IPS-15b (cell line): ENCODE data around the gene SIK2.

Experiments
- H3K27me3 ChIP-seq: one replicate; pipeline ENCODE4 v1.6.1; 2013; ENCODE audit warnings: low read length; ENCODE audit not compliant: control insufficient read depth, insufficient read depth
- H3K36me3 ChIP-seq: one replicate; pipeline ENCODE4 v1.6.1; 2013; ENCODE audit warnings: low read length; ENCODE audit not compliant: control insufficient read depth, insufficient read depth
- H3K4me1 ChIP-seq: one replicate; pipeline ENCODE4 v1.6.1; 2013; ENCODE audit warnings: mild to moderate bottlenecking, low read length; ENCODE audit not compliant: control insufficient read depth, insufficient read depth
- H3K4me3 ChIP-seq: one replicate; pipeline ENCODE4 v1.5.1; 2013; ENCODE audit warnings: low read depth, low read length
- H3K9ac ChIP-seq: one replicate; pipeline ENCODE4 v1.6.1; 2013; ENCODE audit warnings: low read depth, mild to moderate bottlenecking, low read length
- H3K9me3 ChIP-seq: one replicate; pipeline ENCODE4 v1.6.1; 2013; ENCODE audit warnings: mild to moderate bottlenecking, low read length; ENCODE audit not compliant: control insufficient read depth, insufficient read depth

Gene SIK2

GRCh38 chr11:111694851-111695250 is 92.6 kb downstream of the SIK2 start:
- no peak overlapping the region for H3K4me3 ChIP-seq
- H3K9ac ChIP-seq: no peak overlapping the region
- no peaks in the 10 kb centered on the region for H3K9me3 ChIP-seq
- H3K36me3 ChIP-seq: no peaks in the 10 kb centered on the region
- no peaks in the 10 kb centered on the region for H3K27me3 ChIP-seq
- no peaks in the 10 kb centered on the region for H3K4me1 ChIP-seq

- no peaks in the 10 kb centered on the region for H3K36me3 ChIP-seq
- H3K4me3 ChIP-seq: no peak overlapping the region
- no peaks in the 10 kb centered on the region for H3K9me3 ChIP-seq
- H3K9ac ChIP-seq: no peak overlapping the region
- no peaks in the 10 kb centered on the region for H3K27me3 ChIP-seq
- H3K4me1 ChIP-seq: no peaks in the 10 kb centered on the region
Observed at GRCh38 chr11:111696556-111696955, 94.3 kb downstream of the SIK2 start.

- Histone ChIP-seq H3K9me3 (no peaks in the 10 kb centered on the region), H3K9ac (no peak overlapping the region), H3K27me3 (no peaks in the 10 kb centered on the region), H3K4me3 (no peak overlapping the region), H3K4me1 (no peaks in the 10 kb centered on the region), H3K36me3 (no peaks in the 10 kb centered on the region)
Observed at GRCh38 chr11:111697933-111698371, 95.7 kb downstream of the SIK2 start.

GRCh38 chr11:111698852-111699559 is 96.8 kb downstream of the SIK2 start:
- H3K9me3 ChIP-seq: no peaks in the 10 kb centered on the region
- H3K36me3 ChIP-seq: no peaks in the 10 kb centered on the region
- H3K27me3 ChIP-seq: no peaks in the 10 kb centered on the region
- H3K9ac ChIP-seq: no peak overlapping the region
- H3K4me1 ChIP-seq: no peaks in the 10 kb centered on the region
- no peak overlapping the region for H3K4me3 ChIP-seq

GRCh38 chr11:111699579-111700156 is 97.4 kb downstream of the SIK2 start:
- no peaks in the 10 kb centered on the region for H3K36me3 ChIP-seq
- H3K4me1 ChIP-seq: no peaks in the 10 kb centered on the region

GRCh38 chr11:111700162-111700561 is 97.9 kb downstream of the SIK2 start:
- Histone ChIP-seq H3K27me3 (no peaks in the 10 kb centered on the region), H3K4me3 (no peak overlapping the region), H3K4me1 (no peaks in the 10 kb centered on the region), H3K9ac (no peak overlapping the region), H3K9me3 (no peaks in the 10 kb centered on the region), H3K36me3 (peaks cover 4% of the 10 kb centered on the region)

More at GRCh38 chr11:111699579-111700156, 97.4 kb downstream of the SIK2 start:
- H3K27me3 ChIP-seq: no peaks in the 10 kb centered on the region
- H3K9ac ChIP-seq: no peak overlapping the region
- no peak overlapping the region for H3K4me3 ChIP-seq
- no peaks in the 10 kb centered on the region for H3K9me3 ChIP-seq

- Histone ChIP-seq H3K27me3 (no peaks in the 10 kb centered on the region), H3K4me3 (no peak overlapping the region), H3K36me3 (peaks cover 4% of the 10 kb centered on the region), H3K9ac (no peak overlapping the region), H3K4me1 (no peaks in the 10 kb centered on the region), H3K9me3 (no peaks in the 10 kb centered on the region)
Observed at GRCh38 chr11:111702623-111703022, 100.4 kb downstream of the SIK2 start.

GRCh38 chr11:111703576-111703975 is 101.3 kb downstream of the SIK2 start:
- no peaks in the 10 kb centered on the region for H3K27me3 ChIP-seq
- peaks cover 4% of the 10 kb centered on the region for H3K36me3 ChIP-seq
- H3K9me3 ChIP-seq: no peaks in the 10 kb centered on the region
- H3K4me1 ChIP-seq: no peaks in the 10 kb centered on the region
- no peak overlapping the region for H3K9ac ChIP-seq
- no peak overlapping the region for H3K4me3 ChIP-seq

- no peaks in the 10 kb centered on the region for H3K9me3 ChIP-seq
- H3K4me3 ChIP-seq: no peak overlapping the region
- no peaks in the 10 kb centered on the region for H3K27me3 ChIP-seq
- H3K9ac ChIP-seq: no peak overlapping the region
- H3K36me3 ChIP-seq: peaks cover 6% of the 10 kb centered on the region
- H3K4me1 ChIP-seq: no peaks in the 10 kb centered on the region
Observed at GRCh38 chr11:111707039-111707690, 104.9 kb downstream of the SIK2 start.

- Histone ChIP-seq H3K27me3 (no peaks in the 10 kb centered on the region), H3K4me3 (no peak overlapping the region), H3K9me3 (no peaks in the 10 kb centered on the region), H3K4me1 (no peaks in the 10 kb centered on the region), H3K36me3 (peaks cover 6% of the 10 kb centered on the region), H3K9ac (no peak overlapping the region)
Observed at GRCh38 chr11:111707691-111708067, 105.4 kb downstream of the SIK2 start.

- H3K4me3 ChIP-seq: no peak overlapping the region
- no peaks in the 10 kb centered on the region for H3K27me3 ChIP-seq
- no peaks in the 10 kb centered on the region for H3K36me3 ChIP-seq
Observed at GRCh38 chr11:111714522-111714921, 112.3 kb downstream of the SIK2 start.

More at GRCh38 chr11:111714522-111714921, 112.3 kb downstream of the SIK2 start:
- H3K9me3 ChIP-seq: no peaks in the 10 kb centered on the region
- H3K9ac ChIP-seq: no peak overlapping the region
- no peaks in the 10 kb centered on the region for H3K4me1 ChIP-seq
